Natural killer cell (primary cell): Measurements from ENCODE around the gene CLEC16A. TPM values are rescaled to one million over a fixed set of nuclear protein-coding genes. Genes with fewer than 3 reads are reported as not detected.

ENCODE experiments used
- ATAC-seq, 3 donors: fragments of 150-1000 bp in 2 of 3; fragments of 200-7000 bp in 1 of 3; cut with Tn5 transposase; 1 replicate in 1 of 3; 2 replicates in 2 of 3; pipeline ENCODE4 v1.10.0; 2021; ENCODE audit warnings: mild to moderate bottlenecking in 2 of 3, moderate library complexity in 2 of 3
- DNase-seq, 2 donors: peaks; one replicate each; pipeline versions ENCODE4 v3.0.0 to v3.0.0-alpha.2; 2013 to 2021; ENCODE audit warnings: mixed read lengths in 1 of 2
- H3K27ac ChIP-seq: one replicate; pipeline ENCODE4 v1.5.1; 2013; ENCODE audit warnings: mild to moderate bottlenecking, low read length
- H3K27me3 ChIP-seq: one replicate; pipeline ENCODE4 v1.6.1; 2013; ENCODE audit warnings: low read length; ENCODE audit not compliant: control insufficient read depth, insufficient read depth
- H3K36me3 ChIP-seq: one replicate; pipeline ENCODE4 v1.6.1; 2013; ENCODE audit warnings: low read length; ENCODE audit not compliant: control insufficient read depth, insufficient read depth
- H3K4me1 ChIP-seq: one replicate; pipeline ENCODE4 v1.6.1; 2013; ENCODE audit warnings: low read length; ENCODE audit not compliant: control insufficient read depth, insufficient read depth
- H3K4me3 ChIP-seq: one replicate; pipeline ENCODE4 v1.5.1; 2013; ENCODE audit warnings: low read length
- H3K9me3 ChIP-seq: one replicate; pipeline ENCODE4 v1.6.1; 2013; ENCODE audit warnings: low read length; ENCODE audit not compliant: control insufficient read depth, insufficient read depth
- H3K27ac Mint-ChIP-seq, 2 donors: one replicate each; pipeline ENCODE4 v1.8.0; 2022; ENCODE audit warnings: mild to moderate bottlenecking in 2 of 2, mixed read lengths in 2 of 2, moderate library complexity in 1 of 2
- H3K27me3 Mint-ChIP-seq, 2 donors: one replicate each; pipeline ENCODE4 v1.8.0; 2022; ENCODE audit warnings: low read depth in 2 of 2, mixed read lengths in 2 of 2
- H3K36me3 Mint-ChIP-seq: one replicate; pipeline ENCODE4 v1.8.0; 2022; ENCODE audit warnings: mixed read lengths
- H3K4me1 Mint-ChIP-seq, 2 donors: one replicate each; pipeline ENCODE4 v1.8.0; 2022; ENCODE audit warnings: mixed read lengths in 2 of 2
- H3K4me3 Mint-ChIP-seq: one replicate; pipeline ENCODE4 v1.8.0; 2022; ENCODE audit warnings: mild to moderate bottlenecking, moderate library complexity, mixed read lengths
- H3K9me3 Mint-ChIP-seq, 2 donors: one replicate each; pipeline ENCODE4 v1.8.0; 2022; ENCODE audit warnings: mixed read lengths in 2 of 2
- CTCF ChIP-seq: fragments of 200-600 bp; IDR thresholded peaks from one replicate; pipeline ENCODE4 v1.8.0; 2022; ENCODE audit warnings: antibody characterized with exemption
- WGBS: methylation state at CpG from one replicate; pipeline ENCODE4 v1.1.7; 2013; ENCODE audit warnings: missing lambda C conversion rate; ENCODE audit not compliant: insufficient coverage; 5-methylcytosine and 5-hydroxymethylcytosine counted together
- intact Hi-C: fragments of 100-400 bp; cut with micrococcal nuclease; formaldehyde crosslinking; loops from one replicate; pipeline ENCODE4 v1.14.2; 2022
- total RNA-seq, 4 donors: library from RNA; stranded (reverse); fragments of 120-200 nt in 1 of 4; gene quantifications; one replicate each; pipeline versions ENCODE4 v1.2.3 to v1.2.4, GENCODE V29; 2013 to 2022

Gene CLEC16A
- total RNA-seq, 3 donors from 2014 or later (not counting 1 experiment from before 2014, with no cell fraction given), result 35.9 to 50.5 (median 37.4) TPM

- intact Hi-C loops, result no loop called here
- WGBS, result 52% methylated on average over 8 of the region's 8 CpGs
- Histone ChIP-seq H3K27ac (no peak overlapping the region), H3K27me3 (no peaks in the 10 kb centered on the region), H3K36me3 (no peaks in the 10 kb centered on the region), H3K9me3 (no peaks in the 10 kb centered on the region), H3K4me3 (no peak overlapping the region), H3K4me1 (peaks cover 16% of the 10 kb centered on the region)
- H3K36me3 Mint-ChIP-seq, result no peaks in the 10 kb centered on the region
- H3K9me3 Mint-ChIP-seq, result no peaks in the 10 kb centered on the region
- H3K4me3 Mint-ChIP-seq, result no peak overlapping the region
- H3K27ac Mint-ChIP-seq, result no peak overlapping the region
- H3K4me1 Mint-ChIP-seq, result peaks cover 0 to 15% of the 10 kb centered on the region in 2 donors
- no peak for TF ChIP-seq CTCF
- peaks cover 0 to 8% of the 10 kb centered on the region in 2 donors for H3K27me3 Mint-ChIP-seq
- DNase-seq (no peak), ATAC-seq (no peak)
Measured at GRCh38 chr16:11198828-11199227, 254.5 kb downstream of the CLEC16A start.

GRCh38 chr16:11200592-11200991, 256.2 kb downstream of the CLEC16A start:
- intact Hi-C loops, result no loop called here
- Histone ChIP-seq H3K27ac (no peak overlapping the region), H3K4me1 (peaks cover 18% of the 10 kb centered on the region), H3K4me3 (no peak overlapping the region), H3K9me3 (no peaks in the 10 kb centered on the region), H3K27me3 (no peaks in the 10 kb centered on the region), H3K36me3 (no peaks in the 10 kb centered on the region)
- H3K4me1 Mint-ChIP-seq, result peaks cover 0 to 8% of the 10 kb centered on the region in 2 donors
- DNase-seq (no peak), ATAC-seq (no peak)
- H3K4me3 Mint-ChIP-seq, result no peak overlapping the region
- H3K9me3 Mint-ChIP-seq, result no peaks in the 10 kb centered on the region
- no peak for TF ChIP-seq CTCF
- 92% methylated on average over 10 of the region's 10 CpGs for WGBS
- H3K36me3 Mint-ChIP-seq, result no peaks in the 10 kb centered on the region
- H3K27ac Mint-ChIP-seq, result no peak overlapping the region
- H3K27me3 Mint-ChIP-seq, result peaks cover 0 to 8% of the 10 kb centered on the region in 2 donors

- Histone ChIP-seq H3K27me3 (no peaks in the 10 kb centered on the region), H3K27ac (no peak overlapping the region), H3K4me3 (no peak overlapping the region), H3K36me3 (no peaks in the 10 kb centered on the region), H3K4me1 (peaks cover 29% of the 10 kb centered on the region), H3K9me3 (no peaks in the 10 kb centered on the region)
- H3K27ac Mint-ChIP-seq, result no peak overlapping the region
- H3K36me3 Mint-ChIP-seq, result no peaks in the 10 kb centered on the region
- no peak for ATAC-seq
- intact Hi-C loops, result no loop called here
- no peak for TF ChIP-seq CTCF
- H3K27me3 Mint-ChIP-seq, result peaks cover 0 to 8% of the 10 kb centered on the region in 2 donors
- peaks cover 4 to 14% of the 10 kb centered on the region in 2 donors for H3K4me1 Mint-ChIP-seq
- 55% methylated on average over 15 of the region's 15 CpGs for WGBS
- H3K9me3 Mint-ChIP-seq, result no peaks in the 10 kb centered on the region
- no peak overlapping the region for H3K4me3 Mint-ChIP-seq
- DNase-seq, result no peak
Measured at GRCh38 chr16:11201498-11202259, 257.3 kb downstream of the CLEC16A start.
